GM18508 (cell line): ENCODE results near the gene GPANK1.

ENCODE experiments used
- ATAC-seq: cut with Tn5 transposase; IDR thresholded peaks from one replicate; pipeline ENCODE4 v1.9.1; 2021; ENCODE audit warnings: moderate number of reproducible peaks; ENCODE audit not compliant: insufficient read depth, unreplicated experiment

The GPANK1 gene

DNA sequence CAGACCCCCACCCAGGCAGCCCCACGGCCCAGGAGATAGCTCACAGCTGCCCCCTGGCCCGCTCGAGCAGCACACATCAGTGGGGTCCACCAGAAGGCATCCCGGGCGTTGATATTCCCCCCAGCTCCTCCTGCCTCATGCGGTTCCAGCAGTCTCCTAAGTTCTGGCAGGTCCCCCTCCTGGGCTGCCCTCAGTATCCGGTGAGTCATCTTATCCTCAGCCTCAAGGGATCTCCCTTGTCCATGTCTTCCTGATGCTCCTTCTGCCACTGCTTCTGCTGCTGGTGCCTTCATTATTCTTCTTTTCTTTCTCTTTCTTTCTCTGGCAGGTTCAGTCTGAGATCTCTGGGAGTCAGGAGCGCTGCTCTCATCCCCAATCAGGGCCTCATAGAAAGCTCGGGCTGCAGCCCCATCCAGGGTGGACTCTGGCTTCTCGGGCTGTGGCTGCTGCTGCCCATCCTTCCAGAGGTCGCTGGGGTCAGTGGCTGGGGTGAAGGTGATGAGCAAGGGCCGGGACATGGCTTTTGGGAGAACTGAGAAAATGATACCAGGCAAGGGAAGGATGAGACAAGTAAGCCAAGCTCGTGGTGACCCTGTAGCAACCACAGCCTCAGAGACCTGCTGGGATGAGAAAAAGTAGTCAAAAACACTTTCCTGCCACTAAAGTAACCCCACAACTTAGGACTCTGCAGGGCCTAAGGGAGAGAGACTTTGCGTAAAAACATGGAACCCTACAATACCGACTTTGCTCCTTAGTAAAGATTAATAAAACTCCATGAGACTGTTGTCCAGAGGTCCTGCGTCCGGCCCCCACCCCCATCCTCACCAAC, 622 bp downstream of the GPANK1 start:
- no peak for ATAC-seq

DNA sequence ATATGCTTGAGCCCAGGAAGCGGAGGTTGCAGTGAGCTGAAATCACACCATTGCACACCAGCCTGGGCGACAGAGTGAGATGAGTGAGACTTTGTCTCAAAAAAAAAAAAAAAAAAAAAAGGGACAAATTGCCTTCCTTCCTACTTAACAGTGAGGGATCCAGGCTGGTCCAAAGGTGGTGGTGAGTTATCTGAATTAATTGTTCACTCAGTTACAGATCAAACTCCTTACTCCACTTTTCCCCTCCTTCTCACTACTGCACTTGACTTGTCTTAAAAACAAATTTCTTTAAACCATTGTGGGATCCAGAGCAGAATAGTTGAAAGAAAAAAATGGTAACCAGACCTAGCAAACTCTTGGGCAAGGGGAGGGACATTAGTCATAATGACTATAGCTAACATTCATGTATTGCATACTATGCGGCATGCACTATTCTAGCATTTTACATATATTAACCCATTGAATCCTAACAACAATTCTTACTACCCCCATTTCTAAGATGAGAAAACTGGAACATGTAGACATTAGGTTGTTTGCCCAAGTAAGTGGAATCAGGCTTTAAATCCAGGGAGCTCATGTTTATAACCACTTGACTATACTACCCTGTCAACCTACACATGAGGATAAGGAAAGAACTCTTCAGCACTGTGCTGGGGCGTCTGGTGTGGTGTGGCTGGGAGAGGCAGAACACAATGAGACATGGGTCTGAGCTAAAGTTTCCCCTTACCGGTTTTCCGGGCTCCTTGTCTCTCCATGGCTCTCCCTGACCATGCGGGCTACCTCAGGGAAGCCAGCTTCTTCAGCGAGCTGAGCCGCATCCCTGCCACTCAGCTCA, 1.5 kb downstream of the GPANK1 start:
- ATAC-seq: no peak

DNA sequence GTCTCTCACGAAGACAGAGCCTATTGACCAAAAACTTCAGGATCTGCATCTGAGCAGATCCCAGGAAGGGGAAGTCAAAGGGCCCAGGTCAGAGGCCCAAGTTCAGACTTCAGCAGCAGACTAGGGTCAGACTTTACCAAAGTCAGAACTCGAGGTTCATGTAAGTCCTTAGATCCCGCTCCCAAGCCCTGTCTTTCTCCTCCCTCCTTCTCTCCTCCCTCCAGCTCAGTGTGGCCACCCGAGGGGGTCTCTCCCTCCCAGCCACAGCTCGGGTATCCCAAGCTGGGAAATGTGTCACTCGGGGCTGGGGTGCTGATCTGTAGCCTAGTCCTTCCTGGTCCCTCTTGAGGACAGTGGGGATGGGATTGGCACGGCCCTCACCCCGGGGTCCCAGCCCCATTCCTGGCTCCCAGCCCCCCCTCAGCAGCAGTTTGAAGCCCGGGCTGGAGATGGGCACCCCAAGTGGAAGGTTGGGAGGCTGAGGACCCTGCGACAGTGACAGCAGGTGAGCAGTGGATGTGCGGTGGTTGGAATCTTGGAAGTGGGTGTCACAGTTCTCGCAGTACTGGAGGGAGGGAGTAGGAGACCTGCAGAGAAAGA, 2.6 kb downstream of the GPANK1 start:
- no peak for ATAC-seq

DNA sequence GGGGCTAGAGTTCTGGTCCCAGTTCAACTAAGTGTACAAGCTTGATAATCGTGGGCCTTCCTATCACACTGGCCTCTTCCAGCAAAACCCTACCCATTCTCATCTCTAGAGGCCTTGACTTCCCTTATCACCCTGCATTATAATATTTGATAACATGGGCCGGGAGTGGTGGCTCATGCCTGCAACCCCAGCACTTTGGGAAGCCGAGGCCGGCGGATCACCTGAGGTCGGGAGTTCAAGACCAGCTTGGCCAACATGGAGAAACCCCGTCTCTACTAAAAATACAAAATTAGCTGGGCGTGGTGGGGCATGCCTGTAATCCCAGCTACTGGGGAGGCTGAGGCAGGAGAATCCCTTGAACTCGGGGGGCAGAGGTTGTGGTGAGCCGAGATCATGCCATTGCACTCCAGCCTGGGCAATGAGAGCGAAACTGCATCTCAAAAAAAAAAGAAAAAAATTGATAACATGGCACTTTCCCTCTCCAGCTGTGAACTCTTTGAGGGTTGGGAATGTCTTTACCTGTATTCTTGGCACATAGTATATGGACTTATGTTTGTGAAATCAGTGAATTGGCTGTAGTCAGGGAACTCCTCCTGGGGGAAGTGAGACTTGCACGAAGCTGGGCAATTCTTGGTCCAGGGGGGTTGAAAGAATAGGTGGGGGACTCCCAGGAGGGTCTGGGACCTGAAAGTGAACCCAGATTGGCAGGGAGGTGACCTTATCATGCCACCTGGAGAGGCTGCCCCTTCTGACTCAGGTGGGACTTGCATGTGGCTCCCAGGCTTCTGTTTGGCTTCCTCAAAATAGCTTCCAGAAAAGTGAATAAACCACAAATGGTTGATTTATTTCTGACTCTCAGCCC, 3.3 kb downstream of the GPANK1 start:
- no peak for ATAC-seq

DNA sequence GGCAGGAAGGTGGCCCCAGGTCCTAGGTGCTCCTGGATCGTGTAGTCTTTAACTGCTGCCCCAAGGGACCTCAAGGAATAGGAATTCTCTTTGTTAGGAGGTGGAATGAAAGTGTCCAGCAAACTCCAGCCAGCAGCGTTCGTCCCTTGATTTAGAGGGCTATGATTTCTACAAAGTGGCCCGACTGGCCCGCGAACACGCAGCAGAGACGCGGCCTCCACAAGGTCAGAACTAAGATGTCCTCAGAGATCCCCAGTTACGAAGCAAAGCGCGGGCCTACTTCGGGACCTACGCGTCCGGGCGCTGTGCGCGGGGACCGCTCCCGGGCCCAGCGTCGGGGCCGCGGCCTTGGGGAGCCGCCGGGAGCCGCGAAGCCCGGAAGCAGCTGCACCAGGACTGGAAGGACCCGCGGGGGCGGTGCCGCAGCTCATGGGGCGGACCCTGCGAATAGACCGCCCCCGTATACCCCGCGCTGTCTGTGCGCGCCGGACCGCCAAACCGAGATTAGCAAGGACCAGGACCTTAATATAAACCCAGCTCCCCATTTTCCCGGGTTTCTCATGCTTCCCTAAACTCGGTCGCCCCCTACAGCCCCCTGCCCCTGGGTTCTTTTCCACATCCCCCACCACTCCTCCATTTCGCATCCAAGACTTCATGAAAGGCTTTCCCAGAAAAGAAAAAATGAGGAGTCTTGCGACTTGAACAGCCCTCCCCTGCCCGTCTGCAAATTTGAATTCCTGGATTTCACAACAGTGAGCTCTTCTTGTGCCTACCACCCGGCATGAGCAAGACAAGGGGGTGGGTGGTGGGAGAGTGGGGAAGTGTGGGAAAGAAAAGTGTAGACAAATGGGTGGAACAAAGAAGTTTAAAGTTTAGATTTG, 4.2 kb downstream of the GPANK1 start, which contains the start of gene C6orf47:
Gene C6orf47, minus strand, starts transcription at position 398 of the 881 bp plus-strand sequence. CDS start 831 bp downstream, outside the sequence.
- no peak for ATAC-seq

DNA sequence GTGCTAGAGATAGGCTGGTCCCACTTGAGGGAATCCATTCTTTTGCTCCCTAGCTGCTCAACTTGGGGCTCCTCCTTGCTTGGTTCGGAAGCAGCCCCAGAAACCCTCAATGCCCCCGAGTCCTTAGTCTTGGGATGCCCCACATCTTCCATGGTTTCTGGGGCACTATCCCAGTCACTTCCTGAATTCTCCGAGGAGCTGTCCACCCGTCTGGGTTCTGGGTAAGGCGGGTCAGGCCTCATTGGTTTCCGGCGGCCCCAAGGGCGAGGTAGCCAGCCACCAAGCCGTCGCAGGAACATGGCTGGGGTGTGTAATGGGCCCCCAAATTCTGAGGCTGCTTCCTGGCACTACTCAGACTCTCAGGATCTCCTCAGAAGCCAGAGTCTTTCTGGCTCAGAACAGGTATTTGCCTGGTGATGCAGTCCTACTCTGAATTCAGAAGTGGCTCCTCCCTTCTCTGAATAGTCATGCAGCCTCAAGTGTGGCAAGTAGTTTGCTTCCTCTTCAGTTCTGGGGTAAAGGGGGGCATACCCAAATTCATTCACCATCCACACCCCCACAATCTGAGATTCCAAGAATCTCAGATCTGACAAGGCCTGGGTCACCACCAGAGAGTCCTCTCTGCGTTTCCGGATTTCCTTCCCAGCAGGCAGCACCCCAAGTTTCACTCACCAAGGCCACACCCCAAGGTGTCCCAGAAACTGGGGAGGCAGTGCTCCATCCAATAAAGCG, 5.0 kb downstream of the GPANK1 start:
- ATAC-seq: no peak

DNA sequence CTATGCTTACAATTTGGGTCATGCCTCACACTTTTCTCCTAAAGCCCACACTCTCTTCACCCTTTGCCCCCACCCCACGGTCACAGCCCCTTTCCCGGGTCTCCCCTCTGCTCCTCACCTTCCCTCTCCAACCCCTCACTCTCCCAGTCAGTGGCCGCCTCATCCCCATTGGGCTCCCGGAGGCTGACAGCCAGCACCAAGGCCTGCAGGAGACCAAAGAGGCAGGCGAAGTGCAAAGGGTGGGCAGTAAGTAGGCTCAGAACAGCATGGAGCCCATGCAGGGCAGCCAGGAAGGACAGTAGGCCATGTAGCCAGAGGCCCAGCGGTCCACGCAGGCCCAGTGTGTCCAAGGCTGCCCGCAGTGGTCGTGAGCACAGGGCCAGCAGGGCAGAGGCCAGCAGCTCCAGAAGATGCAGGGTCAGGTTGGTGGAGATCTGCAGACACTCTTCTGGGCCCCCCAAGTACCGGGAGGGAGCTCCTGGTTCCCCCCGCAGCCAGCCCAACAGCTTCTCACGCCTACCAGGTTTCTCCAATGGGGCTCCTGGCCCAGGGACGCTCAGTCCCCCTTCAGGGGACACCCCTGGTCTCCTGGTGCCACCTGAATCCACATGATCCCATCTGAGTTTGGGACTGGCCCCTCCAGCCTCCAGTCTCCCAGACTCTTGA, 5.7 kb downstream of the GPANK1 start:
- ATAC-seq: no peak

DNA sequence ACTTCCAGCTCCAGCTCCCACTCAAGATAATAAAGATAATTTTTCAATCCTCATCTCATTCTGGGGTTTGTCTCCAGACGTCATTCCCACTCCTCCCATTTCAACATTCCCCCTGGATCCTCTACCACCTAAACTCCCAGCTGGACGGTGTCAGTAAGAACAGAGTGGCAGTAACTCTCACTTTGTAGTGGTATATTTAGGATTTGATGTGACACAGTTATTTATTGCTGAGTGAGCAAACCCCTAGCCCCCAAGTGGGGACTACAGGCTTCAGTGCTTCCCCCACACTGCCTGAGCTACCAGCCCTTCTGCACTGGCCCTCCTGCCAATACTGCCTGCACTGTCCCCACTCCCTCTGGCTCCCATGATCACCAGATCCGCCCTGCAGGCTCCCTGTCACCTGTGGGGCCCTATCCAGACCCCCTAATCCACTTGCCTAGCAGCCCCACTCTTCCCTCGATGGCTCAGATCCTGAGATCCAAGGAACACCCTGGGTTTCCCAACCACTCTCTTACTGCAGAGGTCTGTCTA, 6.6 kb downstream of the GPANK1 start:
- ATAC-seq: no peak

DNA sequence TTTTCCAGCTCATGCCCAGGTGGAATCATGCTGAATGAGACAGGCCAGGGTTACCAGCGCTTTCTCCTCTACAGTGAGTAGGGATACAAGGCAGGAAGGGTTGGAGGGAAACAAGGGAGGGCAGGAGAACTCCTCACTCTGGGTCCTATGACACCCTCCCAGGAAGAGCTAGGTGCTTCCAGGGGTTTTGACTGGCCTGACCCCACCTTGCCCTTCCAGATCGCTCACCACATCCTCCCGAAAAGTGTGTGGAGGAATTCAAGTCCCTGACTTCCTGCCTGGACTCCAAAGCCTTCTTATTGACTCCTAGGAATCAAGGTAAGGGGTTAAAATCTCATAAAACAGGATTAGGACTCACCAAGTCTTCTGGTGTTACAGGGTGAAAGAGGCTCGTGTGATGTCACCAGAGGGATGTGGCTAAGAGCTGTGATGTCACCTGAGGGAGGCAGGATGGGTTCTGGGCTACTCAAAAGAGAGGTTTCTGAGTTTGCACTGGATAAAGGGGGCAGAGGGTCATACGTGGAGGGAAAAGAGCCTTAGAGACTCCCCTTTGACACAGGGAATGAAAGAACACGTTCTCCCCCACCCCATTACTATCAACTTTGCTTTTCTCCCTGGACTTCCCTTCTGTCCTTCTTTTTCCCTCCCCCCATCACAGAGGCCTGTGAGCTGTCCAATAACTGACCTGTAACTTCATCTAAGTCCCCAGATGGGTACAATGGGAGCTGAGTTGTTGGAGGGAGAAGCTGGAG, 7.2 kb downstream of the GPANK1 start:
- ATAC-seq: no peak

DNA sequence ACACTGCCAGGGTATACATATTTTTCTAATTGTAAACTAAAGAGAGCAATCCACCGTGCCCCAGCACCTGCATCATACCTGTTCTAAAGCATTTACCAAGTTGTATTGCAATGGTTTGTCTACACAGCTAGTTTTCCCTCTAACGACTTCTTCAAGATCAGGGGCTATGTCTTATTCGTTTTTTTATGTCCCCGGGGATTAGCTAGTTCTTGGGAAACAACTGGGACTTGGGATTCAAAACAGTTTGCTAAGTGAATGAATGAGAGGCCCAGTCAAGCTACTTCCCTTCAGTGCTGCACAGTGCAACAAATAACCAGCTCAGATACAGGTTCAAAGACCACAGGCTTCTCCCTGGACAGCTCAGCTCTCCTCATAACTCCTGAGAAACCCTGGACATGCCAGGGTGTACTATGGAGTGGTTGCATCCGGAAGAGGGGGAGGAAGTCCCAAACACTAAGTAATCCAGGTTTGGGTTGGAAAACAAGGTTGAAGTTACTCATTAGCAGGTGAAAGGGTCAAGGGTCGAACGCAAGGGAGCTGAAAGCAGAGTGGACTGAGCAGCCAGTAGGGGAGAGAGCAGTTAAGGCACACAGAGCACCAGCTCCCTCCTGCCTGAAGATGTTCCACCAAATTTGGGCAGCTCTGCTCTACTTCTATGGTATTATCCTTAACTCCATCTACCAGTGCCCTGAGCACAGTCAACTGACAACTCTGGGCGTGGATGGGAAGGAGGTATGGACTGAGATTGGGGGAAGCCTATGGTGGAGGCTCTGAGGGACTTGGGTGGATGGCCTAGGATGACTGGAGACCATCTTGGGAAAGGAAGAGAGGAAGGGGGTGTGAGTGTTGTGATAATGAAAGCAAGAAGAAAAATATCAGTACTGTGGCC, 9.2 kb downstream of the GPANK1 start, which contains the start of gene APOM:
Gene APOM, plus strand, starts transcription at position 546 of the 889 bp plus-strand sequence. Its CDS starts 73 bp downstream, at position 619.
- ATAC-seq: no peak

DNA sequence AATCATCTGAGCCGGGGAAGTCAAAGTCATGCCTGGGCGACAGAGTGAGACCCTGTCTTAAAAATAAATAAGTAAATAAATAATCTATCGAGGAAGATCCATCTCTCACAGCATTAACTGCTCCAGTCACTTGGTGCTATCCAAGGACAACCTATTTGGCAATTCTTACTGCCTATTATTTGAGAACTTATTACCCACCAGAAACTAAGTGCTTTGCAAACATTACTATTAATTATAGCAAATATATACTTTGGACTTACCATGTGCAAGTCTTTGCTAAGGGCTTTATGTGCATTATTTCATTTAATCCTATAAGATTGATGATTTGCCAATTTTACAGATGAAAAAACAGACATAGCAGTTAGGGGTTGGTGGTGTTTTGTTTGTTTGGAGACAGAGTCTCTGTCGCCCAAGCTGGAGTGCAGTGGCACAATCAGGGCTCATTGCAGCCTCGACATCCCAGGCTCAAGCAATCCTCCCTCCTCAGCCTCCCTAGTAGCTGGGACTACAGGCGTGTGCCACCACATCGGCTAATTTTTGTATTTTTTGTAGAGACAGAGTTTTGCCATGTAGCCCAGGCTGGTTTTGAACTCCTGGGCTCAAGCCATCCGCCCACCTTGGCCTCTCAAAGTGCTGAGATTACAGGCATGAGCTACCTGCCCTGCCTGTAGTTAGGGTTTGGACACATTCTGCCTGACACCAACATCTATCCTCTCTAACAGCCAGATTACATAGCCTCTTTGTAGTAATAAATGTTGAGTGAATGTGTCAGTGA, 10.0 kb downstream of the GPANK1 start:
- no peak for ATAC-seq

DNA sequence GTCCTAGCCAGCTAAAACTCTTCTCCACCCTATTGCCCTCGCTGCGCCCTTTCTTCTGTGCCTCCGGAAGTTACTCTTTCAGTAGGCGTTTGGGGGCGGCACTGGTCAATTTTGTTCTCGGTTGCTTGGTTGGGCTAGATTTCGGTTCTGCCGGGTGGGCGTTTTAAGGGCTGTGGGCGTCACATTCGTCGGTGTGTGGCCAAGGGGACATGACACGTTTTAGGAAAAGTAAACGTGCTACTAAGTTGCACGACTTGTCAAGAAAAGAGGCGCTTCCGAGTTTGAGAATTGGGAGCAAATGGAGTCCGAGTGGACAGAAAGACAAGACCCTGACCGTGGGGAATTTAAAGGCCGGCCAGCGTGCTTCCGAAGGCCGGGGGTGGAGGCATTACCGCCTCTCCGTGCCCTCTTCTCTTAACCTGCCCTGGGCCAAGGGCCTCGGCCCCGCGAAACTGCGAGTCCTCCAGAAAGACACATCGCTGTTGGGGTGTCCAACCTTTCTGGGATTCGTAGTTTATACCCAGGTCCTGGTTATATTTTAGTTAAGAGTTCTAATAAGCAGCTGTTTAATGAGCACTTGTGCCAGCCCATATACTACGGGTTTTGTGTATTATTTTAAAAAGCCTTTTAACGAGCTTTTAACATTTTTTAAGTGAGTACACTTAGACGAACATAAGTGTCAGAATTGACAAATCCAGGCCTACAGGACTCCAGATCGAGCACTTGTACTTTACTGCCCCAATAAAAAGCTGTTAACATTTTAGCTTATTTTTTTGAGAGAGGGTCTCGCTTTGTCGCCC, 11.7 kb downstream of the GPANK1 start:
- ATAC-seq: peak; percentile 33

DNA sequence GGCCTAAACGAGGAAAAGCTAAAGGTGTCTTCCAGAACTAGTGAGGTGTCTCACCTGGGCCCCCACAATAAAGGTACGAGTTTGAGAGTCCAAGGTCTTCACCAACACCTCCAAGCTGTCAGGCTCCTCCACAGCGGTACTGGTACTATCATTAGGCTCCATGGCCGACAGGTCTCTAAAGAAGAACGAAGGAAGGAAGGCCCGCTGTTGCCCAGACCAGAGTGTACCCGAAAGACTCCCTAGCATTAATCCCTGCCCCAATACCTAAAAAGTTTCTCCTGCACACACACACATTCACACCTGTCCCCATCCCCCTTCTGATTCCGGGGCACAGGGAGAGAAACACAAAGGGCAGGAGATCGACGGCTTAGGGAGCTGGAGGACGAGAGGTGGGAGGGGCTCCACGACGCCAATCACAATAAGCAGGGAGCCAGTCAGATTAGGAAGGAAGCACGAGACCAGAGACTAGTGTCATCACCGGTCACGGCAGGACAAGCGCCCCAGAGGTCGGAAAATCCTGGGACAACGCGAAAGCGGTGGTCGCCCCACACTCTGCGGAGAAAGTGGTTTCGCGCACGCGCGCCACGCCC, 13.1 kb downstream of the GPANK1 start:
- ATAC-seq: no peak

DNA sequence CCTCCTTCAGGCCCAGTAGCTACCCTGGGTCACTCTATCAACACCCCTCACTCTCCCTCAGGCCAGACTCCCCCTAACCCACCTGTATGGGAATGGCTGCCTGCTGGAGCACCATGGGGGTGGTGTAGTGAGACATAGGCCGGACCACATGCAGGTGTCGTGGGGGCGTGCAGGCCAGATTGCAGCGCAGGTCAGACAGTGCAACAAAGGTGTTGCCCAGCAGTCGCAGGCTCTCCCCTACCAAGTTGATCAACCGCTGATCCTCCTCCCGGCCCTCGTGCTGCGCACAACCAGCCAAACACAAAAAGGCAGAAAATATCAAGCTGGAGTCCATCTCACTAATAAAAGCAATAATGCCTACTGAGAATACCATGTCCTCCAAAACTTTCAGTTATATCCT, 19.5 kb downstream of the GPANK1 start:
- ATAC-seq: no peak
